ENCODE results near the gene THAP6.

THAP6 gene

GRCh38 chr4:75567725-75568124 lies 53.5 kb downstream of the THAP6 start:
- DNase-seq, result no peak

Measured in amygdala (tissue), 56 donors.